Measurements from ENCODE around the gene RAP1GAP2.

RAP1GAP2 gene

DNA sequence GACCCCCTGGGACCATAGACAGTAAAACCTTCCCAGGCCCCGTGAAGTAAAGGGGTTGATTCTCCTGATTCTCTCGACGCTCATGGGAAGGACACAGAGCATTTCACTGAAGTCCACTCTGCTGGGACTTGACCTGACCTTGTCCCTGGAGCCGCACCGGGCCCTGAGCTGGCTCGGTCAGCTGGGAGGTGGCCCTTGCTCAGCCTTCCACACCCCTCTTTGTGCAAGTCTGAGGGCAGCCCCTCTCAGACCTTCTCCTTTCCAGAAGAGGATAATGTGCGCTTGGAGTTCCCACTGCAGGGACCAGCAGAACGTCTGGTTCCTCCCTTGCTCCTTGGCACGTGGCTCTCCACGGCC, 115.5 kb downstream of the RAP1GAP2 start:
- no peak for DNase-seq (ENCODE audit: low spot score)

DNA sequence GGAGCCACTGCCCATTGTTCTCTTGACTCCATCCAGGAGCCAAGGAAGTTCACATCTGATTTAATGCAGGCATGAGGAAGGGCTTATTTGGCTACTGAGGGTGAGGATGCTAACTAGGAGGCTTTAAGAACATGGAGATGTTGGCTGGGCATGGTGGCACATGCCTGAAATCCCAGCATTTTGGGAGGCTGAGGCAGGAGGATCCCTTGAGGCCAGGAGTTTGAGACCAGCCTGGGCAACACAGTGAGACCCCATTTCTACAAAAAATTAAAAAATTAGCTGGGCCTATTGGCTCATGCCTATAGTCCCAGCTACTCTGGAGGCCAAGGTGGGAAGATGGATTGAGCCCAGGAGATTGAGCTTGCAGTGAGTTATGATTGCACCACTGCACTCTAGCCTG, 116.5 kb downstream of the RAP1GAP2 start:
- no peak for DNase-seq (ENCODE audit: low spot score)

DNA sequence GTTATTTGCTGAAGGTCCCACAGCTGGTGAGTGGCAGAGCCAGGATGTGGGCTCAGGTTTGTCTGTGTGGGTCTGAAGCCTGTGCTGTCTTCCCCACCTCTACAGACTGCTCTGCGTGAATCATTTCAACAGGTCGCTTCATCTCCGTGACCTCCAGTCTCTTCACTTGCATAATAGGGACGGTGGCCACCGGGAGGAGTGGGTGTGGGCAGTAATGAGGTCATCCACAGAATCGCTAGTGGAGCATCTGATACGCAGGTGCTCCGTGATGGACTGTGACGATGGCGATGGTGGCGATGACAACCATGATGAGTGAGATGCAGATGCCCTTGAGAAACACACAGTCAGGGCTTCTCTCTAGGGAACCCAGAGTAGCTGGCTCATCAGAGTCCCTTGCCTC, 120.2 kb downstream of the RAP1GAP2 start:
- no peak for DNase-seq (ENCODE audit: low spot score)

DNA sequence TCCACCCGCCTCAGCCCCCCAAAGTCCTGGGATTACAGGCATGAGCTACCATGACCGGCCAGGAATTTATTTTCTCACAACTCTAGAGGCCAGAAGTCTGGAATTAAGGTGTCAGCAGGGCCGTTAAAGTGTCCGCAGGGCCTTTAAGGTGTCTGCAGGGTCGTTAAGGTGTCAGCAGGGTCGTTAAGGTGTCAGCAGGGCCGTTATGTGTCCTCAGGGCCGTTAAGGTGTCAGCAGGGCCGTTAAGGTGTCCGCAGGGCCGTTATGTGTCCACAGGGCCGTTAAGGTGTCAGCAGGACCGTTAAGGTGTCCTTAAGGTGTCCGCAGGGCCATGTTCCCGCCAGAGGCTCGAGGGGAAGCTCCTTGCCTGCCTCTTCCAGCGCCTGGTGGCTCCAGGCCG, 125.2 kb downstream of the RAP1GAP2 start:
- no peak for DNase-seq (ENCODE audit: low spot score)

DNA sequence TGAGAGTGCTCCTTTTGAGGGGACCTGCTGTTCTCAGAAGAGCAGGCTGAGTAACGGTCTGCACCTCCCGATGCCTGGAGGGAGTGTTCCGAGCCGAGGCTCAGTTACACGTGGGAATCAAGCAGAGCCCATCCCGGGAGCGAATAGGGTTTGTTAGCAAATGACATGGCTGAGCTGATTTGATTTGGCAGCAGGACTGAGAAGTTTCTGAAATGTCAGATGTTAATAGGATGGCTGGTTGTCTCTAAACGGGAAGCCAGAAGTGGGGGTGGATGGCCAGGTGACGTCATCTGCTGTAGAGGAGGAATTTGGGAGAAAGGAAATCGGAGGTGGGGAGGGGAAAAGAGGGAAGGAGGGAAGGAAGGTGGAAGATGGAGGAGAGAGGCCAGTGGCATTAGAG, 128.0 kb downstream of the RAP1GAP2 start:
- DNase-seq (ENCODE audit: low spot score) = no peak

DNA sequence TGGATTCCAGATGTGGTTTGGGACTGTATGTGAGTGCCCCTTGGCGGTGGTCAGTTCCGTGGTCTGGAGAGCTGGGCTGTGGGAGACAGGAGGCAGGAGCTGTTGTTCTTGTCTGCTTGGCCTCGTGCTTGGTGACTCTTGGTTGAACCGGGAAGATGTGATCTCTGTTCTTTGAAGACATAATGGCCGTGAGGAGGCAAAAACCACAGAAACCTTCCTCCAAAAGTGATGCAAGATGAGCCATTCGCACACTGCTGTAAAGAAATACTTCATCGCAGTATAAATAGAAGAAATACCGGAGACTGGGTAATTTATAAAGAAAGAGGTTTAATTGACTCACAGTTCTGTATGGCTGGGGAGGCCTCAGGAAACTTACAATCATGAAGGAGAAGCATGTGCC, 128.8 kb downstream of the RAP1GAP2 start:
- DNase-seq (ENCODE audit: low spot score) = no peak

DNA sequence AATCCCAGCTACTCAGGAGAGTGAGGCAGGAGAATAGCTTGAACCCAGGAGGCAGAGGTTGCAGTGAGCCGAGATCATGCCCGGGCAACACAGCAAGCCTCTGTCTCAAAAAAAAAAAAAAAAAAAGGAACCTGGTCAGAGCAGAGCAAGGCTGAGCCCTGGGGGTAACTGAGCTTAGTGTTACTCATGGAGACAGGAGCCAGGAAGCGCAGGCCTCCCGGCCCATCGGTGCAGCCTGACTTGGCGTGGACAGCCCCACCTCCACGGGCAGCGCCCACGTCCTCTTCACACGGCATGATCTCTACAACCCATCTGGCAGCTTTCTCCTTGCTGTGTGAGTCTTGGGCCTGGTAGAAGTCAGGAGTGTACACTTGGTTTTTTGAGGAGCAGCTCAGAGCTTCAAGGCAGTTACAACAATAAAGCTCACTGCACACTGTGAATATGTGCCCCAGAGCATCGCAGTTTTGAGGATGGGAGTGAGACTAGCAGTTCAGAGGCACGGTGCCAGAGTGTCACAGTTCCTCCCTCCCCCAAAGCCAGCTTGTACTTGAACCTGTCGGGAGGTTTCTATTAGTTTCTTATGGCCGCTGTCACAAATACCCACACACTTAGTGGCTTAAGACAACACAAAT, 129.9 kb downstream of the RAP1GAP2 start:
- no peak for DNase-seq (ENCODE audit: low spot score)

DNA sequence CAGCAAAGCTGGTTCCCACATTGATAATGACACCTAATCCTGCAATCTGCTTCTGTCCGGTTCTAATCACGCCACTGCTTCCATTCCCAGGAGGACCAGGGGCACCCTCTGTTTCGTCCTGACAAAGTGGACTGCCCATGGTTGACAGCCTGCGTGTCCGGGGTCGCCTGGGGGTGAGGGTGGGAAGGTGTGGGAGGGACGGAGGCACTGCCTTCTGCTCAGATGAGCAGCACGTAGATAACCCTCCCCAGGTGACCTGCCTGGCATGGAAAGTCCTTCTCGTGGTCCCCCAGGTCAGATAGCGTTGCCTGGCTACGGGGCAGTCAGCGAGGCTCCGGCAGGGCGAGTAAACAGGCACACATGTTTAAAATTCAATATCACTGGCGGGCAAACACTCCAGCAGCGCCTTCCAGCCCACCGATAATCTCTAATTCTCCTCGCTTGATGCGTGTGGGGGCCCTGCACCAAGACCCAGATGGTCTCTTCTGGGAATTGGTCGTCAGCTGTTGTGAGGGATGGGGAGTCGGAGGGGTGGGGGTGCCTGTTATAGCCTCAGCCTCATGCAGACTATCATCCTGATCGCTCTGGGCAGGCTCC, 132.2 kb downstream of the RAP1GAP2 start:
- DNase-seq (ENCODE audit: low spot score) = no peak

DNA sequence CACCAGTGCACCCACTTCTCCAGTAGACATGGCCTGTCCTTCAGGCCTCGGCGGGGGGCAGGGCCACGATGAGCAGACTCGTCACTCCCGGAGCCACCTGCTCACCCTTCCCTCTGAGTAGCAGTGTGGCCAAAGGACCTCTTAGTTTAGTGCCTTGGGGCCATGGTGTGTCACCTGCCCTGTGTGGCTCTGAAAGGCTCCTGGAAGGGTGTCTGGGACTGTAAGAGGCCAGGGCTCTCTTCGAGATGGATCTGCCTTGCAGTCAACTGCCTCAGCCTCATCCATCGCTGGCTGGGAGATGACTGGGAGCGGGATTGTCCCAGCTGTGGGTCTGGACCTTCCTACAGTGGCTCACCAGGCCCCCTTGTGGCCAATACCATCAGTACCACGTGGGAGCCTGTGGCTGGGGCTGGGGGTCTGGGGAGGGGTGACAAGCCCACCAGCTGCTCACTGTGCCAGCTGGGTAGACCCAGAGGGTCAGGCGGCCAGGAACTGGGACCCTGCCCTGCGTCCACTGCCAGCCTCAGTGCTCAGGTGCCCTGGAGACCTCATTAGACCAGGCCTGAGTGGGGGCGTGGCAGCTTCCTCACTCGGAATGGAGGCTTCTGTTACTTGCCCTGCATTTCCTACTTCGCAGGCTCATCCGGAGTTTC, 133.8 kb downstream of the RAP1GAP2 start:
- peak; percentile 55 for DNase-seq (ENCODE audit: low spot score)

DNA sequence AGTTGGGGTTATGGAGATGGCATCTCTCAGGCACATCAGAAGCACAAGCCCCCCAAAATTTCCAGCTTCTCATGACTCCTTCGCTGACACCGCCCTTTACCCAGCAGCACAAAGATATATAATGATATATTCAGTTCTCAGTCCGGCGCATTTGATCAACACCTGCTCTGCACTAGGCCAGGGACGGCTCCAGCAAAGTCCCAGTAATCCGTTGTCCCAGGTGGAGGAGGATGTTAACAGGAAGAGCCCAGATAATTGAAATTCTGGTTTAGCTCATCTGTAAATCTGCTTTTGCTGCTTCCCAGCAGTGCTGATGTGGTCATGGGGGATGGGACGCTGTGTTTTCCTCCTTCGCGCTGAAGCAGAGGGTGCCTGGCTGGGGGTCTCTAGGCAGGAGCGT, 135.6 kb downstream of the RAP1GAP2 start:
- no peak for DNase-seq (ENCODE audit: low spot score)

DNA sequence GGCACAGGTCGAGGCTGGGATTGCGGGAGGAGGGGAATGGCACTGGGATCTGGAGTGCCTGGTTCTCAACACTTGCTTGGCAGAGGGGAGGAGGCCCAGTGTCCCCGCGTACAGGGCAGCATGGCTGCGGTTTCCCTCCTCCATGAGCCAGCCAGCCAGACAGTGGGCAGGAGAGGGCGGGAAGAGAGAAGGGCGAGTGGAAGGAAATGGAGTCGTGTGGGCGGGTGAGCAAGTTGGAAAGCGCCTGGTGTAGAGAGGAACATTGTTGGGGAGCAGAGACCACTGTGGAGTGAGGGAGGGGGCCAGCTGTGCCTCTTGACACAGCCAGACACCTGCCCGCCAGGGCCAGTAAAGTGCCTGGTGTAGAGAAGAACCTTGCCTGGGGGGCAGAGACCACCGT, 136.7 kb downstream of the RAP1GAP2 start:
- no peak for DNase-seq (ENCODE audit: low spot score)

DNA sequence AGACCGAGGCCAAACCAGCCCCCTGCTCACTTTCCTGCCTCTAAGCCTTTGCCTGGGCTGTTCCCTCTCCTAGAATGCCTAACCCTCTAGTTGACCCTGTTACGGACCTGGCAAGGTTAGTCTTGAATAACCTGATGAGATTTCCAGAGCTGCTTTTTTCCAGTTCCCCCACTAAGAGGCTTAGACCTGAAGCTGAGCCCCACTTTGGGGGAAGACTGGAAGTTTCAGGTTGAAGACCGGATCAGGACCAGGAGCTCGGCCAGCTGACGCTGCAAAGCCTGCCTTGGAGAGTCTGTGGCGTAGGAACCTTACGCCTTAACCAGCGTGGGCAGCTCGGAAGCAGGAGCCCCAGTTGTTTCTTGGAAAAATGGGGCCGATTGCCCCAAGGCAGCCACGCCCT, 137.4 kb downstream of the RAP1GAP2 start:
- DNase-seq (ENCODE audit: low spot score) = no peak

DNA sequence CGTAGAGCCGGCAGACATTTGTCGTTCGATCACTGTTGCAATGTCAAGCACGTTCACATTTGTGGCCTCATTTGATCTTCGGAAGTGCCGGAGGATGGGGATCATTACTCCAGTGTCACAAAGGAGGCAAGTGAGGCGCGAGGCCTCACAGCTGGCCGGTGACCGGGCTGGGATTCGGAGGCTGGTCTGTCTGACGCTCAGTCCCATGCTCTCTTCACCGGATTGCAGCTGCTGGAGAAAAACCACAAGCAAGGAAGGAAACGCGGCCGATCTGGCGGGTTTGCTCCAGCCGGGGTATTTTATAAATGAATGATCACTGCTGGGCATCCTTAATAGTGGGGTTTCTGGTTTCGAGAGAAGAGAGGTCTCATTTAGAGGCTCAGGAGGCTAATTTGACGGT, 139.4 kb downstream of the RAP1GAP2 start:
- DNase-seq (ENCODE audit: low spot score) = no peak

DNA sequence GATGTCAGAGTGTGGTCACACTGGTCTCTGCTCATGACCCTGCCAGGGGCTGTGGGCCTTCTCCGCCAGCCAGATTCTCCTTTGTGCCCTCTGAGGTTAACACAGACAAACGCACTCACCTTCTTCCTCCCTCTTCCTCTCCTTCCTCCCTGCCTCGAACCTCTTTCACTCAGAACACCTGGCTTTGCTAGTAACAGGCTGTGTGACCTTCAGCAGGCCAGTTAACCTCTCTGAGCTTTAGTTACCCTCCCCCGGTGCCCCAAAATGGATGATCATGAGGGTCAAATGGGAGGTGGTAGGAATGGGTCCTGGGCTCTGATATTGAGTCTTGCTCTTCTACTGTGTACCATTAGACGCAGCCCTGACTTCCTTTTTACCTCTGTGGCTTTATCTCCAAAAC, 140.1 kb downstream of the RAP1GAP2 start:
- DNase-seq (ENCODE audit: low spot score) = no peak

DNA sequence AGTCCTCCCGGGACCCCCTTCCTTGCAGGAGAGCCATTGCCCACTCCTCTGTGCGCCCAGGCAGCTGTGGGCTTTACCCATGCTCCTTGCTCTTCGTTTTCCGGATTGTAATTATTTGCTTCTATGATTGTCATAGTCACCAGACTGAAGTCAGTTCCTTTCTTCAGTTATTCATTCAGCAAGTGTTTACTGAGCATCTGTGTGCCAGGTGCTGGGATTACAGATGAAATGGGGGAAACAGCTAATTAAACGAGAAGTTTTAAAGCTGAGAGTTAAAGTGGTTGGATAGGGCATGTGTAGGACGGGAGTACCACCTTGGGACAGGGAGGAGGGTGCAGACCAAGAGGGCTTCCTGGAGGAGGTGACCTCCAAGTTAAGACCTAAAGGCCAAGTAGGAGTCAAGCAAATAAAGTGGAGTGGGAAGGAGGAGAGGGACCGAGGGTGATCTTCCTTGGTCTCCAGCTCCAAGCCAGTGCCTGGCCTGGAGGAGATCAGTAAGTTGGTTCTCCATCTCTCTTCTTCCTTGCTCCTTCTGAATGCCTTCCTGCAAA, 140.6 kb downstream of the RAP1GAP2 start:
- DNase-seq (ENCODE audit: low spot score) = no peak

DNA sequence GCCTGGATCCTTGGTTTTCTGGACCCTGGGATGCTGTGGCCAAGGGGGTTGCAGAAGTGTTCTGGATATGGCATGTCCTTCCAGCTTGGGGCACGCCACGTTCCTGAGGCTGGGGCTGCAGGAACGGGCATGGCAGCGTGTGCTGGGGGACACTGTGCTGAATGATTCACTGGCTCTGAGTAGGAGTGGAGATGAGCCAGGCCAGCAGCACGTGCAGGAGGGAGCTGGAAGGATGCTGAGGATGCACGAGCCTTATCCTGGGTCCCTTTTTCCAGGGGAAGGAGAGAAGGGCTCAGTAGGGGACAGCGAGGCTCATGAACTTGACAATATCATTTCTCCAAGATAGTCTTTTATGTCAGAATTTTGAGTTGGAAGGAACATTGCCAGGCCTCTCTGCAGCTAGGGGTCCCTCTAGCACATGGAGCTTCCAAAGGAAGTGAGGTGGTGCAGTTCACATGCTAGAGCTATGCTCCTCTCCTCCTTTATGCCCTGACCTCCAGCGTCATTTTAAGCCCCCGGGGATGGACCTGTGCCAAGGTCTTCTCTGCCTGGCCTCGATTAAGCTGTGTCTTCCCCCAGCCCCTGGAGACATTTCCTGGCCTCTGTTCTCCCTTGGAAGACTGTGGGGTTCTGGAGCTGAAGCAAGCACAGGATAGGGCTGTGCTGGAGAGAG, 141.2 kb downstream of the RAP1GAP2 start:
- no peak for DNase-seq (ENCODE audit: low spot score)

DNA sequence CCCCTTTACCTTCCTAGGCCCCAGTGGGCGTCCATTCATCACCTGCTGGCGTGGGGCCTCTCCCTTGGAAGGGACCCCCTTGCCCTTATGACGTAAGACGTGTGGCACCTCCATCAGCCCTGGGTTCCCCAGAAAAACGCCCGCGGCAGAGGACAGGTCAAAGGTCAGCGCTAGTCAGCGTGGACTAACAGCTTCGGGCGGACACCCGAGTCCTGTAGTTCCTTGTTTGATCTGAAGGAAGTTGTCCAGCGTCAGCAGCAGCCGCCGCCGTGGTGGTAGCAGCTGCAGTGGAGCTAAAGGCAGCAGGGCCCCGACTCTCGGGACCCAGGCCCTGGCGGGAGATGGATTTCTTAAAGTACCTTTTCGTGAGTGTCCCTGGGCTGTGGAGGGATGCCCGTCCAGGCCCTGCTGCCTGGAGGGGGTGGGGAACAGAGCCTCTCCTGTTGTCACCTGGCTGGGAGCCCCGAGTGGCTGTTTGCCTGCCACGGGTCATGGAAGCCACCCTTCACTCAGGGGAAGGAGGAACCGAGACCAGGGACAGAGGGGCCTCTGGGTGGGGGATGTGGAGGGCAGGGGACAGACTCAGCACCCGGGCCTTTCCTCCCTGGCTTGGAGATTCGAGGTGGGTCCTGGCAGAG, 143.6 kb downstream of the RAP1GAP2 start:
- no peak for DNase-seq (ENCODE audit: low spot score)

DNA sequence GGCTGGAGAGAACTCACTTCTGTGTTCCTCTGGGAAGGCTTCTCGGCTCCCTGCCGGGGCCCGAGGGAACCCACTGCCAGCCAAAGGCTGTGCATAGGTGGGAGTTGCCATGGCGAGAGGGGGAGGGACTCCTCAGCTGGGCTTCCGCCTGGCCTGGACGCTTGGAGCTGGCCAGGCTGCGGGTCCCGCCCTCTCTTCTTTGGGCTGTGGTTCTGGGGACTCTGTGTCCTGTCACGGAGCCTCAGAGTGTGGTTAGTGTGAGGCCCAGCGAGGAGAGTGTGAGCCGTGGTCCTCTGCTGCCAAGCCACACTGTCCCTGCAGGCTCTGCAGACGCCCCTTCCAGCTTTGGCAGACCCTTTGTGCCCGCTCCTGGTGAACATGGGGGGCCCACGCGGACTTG, 144.1 kb downstream of the RAP1GAP2 start:
- no peak for DNase-seq (ENCODE audit: low spot score)

DNA sequence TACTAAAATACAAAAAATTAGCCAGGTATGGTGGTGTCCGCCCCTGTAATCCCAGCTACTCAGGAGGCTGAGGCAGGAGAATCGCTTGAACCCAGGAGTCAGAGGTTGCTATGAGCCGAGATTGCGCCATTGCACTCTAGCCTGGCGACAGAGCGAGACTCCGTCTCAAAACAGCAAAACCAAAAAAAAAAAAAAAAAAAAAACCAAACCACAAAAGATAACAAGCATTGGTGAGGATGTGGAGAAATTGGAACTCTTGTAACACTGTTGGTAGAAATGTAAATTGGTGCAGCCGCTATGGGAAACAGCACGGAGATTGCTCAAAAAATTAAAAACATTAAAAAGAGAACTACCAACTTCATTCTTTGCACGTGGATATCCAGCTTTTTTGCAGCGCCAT, 147.7 kb downstream of the RAP1GAP2 start:
- DNase-seq (ENCODE audit: low spot score) = no peak

DNA sequence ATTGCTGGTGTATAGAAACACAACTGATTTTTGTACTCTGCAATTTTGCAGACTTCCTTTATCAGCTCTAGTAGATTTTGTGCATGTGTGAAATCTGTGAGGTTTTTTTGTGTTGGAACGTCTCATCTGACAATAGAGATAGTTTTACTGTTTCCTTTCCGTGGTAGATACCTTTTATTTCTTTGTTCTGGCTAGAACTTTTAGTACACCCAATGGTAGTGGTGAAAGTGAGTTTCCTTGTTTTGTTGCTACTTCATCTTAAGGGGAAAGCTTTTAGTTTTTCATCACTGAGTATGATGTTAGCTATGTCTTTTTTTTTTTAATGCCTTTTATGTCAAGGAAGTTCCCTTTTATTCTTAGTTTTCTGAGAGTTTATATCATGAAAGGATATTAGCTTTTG, 149.1 kb downstream of the RAP1GAP2 start:
- no peak for DNase-seq (ENCODE audit: low spot score)

DNA sequence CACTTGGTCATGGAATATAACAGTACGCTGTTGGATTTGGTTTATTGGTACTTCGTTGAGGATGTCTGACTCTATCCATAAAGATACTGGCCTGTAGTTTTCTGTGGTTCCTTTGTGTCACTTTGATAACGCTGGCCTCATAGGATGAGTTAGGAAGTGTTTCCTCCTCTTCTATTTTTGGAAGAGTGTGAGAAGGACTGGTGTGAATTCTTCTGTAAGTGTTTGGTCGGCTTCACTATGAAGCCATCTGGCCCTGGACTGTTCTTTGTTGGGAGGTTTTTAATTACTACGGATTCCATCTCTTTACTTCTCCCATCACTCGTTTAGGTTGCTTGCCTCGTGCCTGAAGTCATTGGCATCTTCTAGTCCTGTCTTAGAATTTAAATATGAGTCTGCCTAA, 149.9 kb downstream of the RAP1GAP2 start:
- no peak for DNase-seq (ENCODE audit: low spot score)

DNA sequence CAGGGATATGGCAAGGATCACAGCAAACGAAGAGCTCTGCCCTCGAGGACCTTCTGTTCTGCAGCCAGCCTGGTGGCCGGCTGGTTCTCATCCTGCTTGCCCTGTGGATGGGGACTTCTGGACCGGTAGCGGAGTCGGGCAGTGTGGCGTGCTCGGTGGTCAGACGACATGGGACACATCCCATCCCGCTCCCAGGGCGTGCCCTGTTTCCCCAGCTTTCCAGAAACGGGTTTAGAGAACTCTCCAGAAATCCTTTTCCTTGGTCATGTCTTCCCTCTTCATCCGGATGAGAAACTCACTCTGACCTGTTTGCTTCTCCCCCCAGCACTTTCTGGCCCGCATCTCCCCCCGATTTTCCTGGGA, 151.3 kb downstream of the RAP1GAP2 start:
- no peak for DNase-seq (ENCODE audit: low spot score)
